Hepatocyte (in vitro differentiated cells): Measurements from ENCODE around the gene NUP62.

Experiments used
- EZH2 ChIP-seq: fragments of 200-600 bp; sonication (generic); IDR thresholded peaks from 2 replicates; pipeline ENCODE4 v1.6.1; 2016; ENCODE audit warnings: antibody characterized with exemption, mild to moderate bottlenecking, borderline replicate concordance
- TF ChIP-seq, protein P1 (sequence below): fragments of 200-600 bp; sonication (generic); IDR thresholded peaks from 2 replicates; pipeline ENCODE4 v1.5.1; 2016; ENCODE audit warnings: antibody characterized with exemption, mild to moderate bottlenecking; ENCODE audit not compliant: poor library complexity

GRCh38 chr19:49895566-49896297 is 33.6 kb downstream of the NUP62 start:
- TF ChIP-seq, protein P1, sequence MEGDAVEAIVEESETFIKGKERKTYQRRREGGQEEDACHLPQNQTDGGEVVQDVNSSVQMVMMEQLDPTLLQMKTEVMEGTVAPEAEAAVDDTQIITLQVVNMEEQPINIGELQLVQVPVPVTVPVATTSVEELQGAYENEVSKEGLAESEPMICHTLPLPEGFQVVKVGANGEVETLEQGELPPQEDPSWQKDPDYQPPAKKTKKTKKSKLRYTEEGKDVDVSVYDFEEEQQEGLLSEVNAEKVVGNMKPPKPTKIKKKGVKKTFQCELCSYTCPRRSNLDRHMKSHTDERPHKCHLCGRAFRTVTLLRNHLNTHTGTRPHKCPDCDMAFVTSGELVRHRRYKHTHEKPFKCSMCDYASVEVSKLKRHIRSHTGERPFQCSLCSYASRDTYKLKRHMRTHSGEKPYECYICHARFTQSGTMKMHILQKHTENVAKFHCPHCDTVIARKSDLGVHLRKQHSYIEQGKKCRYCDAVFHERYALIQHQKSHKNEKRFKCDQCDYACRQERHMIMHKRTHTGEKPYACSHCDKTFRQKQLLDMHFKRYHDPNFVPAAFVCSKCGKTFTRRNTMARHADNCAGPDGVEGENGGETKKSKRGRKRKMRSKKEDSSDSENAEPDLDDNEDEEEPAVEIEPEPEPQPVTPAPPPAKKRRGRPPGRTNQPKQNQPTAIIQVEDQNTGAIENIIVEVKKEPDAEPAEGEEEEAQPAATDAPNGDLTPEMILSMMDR: no peak
- no peak for TF ChIP-seq EZH2
